ENCODE measurements around the gene TRHDE.

The TRHDE gene

GRCh38 chr12:72716221-72716620, 444.1 kb downstream of the TRHDE start:
- FAIRE-seq, result no peak
- no peak for DNase-seq (ENCODE audit: insufficient read length)

DNA sequence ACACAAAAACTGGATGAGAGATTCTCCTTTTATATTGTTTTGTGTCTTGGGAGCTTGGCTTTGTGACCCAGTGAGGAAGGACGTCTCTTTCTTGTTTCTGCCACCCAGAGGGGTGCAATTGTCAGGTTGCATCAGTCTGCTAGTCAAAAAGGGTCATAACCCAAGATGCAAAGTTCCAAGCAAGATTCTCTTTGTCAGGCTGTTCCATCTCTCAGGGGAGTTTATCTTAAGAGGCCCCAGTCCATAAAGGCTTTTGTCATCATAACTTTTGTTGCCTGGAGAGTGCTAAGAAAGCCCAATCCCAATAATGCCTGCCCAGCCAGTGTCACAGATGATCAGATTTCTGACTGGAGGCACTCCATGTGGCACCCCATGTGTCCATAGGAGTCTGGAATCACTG, 444.9 kb downstream of the TRHDE start:
- FAIRE-seq (no peak), DNase-seq (ENCODE audit: insufficient read length) (no peak)
- TF ChIP-seq POLR2A (IDR thresholded peaks at IDR 0.05; ENCODE audit: low read depth, low read length) (no peak), POLR2AphosphoS5 (IDR thresholded peaks at IDR 0.05; ENCODE audit: low read depth, low read length) (no peak), TAF1 (IDR thresholded peaks at IDR 0.05; ENCODE audit: borderline replicate concordance, low read depth, low read length) (no peak)

More at GRCh38 chr12:72716221-72716620, 444.1 kb downstream of the TRHDE start:
- no peak for TF ChIP-seq POLR2A (IDR thresholded peaks at IDR 0.05; ENCODE audit: low read depth, low read length)
- TF ChIP-seq POLR2AphosphoS5 (IDR thresholded peaks at IDR 0.05; ENCODE audit: low read depth, low read length), result no peak
- TF ChIP-seq TAF1 (IDR thresholded peaks at IDR 0.05; ENCODE audit: borderline replicate concordance, low read depth, low read length), result no peak

Measured in GM12892 (cell line).